Endodermal cell (in vitro differentiated cells): ENCODE measurements around the gene CMTR1. TPM values are rescaled to one million over a fixed set of nuclear protein-coding genes. Genes with fewer than 3 reads are reported as not detected.
A peak's percentile ranks its signal among the peaks of the same experiment; 100 is the strongest.

Experiments used
- DNase-seq: peaks from one replicate; pipeline ENCODE4 v3.0.0-alpha.2; 2017
- H3K27ac ChIP-seq: 2 replicates; pipeline ENCODE4 v1.5.1; 2013; ENCODE audit warnings: mild to moderate bottlenecking, low read depth, low read length, moderate library complexity
- H3K27me3 ChIP-seq: 2 replicates; pipeline ENCODE4 v1.6.1; 2013; ENCODE audit warnings: mild to moderate bottlenecking, low read length, moderate library complexity; ENCODE audit not compliant: insufficient read depth, control insufficient read depth, poor library complexity, severe bottlenecking
- H3K36me3 ChIP-seq: 2 replicates; pipeline ENCODE4 v1.7.0; 2013; ENCODE audit warnings: mild to moderate bottlenecking, low read length, moderate library complexity; ENCODE audit not compliant: control insufficient read depth, insufficient read depth
- H3K4me1 ChIP-seq: one replicate; pipeline ENCODE4 v1.7.0; 2013; ENCODE audit warnings: low read length; ENCODE audit not compliant: control insufficient read depth, insufficient read depth
- H3K4me3 ChIP-seq: 2 replicates; pipeline ENCODE4 v1.5.1; 2013; ENCODE audit warnings: mild to moderate bottlenecking, low read length, moderate library complexity
- H3K9ac ChIP-seq: 2 replicates; pipeline ENCODE4 v1.6.1; 2013; ENCODE audit warnings: mild to moderate bottlenecking, low read length, moderate library complexity; ENCODE audit not compliant: poor library complexity, severe bottlenecking; ENCODE audit errors: extremely low read depth
- H3K9me3 ChIP-seq: 2 replicates; pipeline ENCODE4 v1.6.1; 2013; ENCODE audit warnings: mild to moderate bottlenecking, low read length, moderate library complexity; ENCODE audit not compliant: control insufficient read depth
- H3K27ac Mint-ChIP-seq: 2 replicates; pipeline ENCODE4 v1.8.0; 2020; ENCODE audit warnings: mixed read lengths
- H3K27me3 Mint-ChIP-seq: 2 replicates; pipeline ENCODE4 v1.8.0; 2021; ENCODE audit warnings: mild to moderate bottlenecking, mixed read lengths; ENCODE audit not compliant: insufficient read depth
- H3K36me3 Mint-ChIP-seq: 2 replicates; pipeline ENCODE4 v1.8.0; 2020; ENCODE audit warnings: low read depth, mixed read lengths
- H3K4me1 Mint-ChIP-seq: 2 replicates; pipeline ENCODE4 v1.8.0; 2020; ENCODE audit warnings: mixed read lengths
- H3K4me3 Mint-ChIP-seq: 2 replicates; pipeline ENCODE4 v1.8.0; 2020; ENCODE audit warnings: mild to moderate bottlenecking, moderate library complexity, mixed read lengths
- H3K9me3 Mint-ChIP-seq: 2 replicates; pipeline ENCODE4 v1.8.0; 2020; ENCODE audit warnings: mild to moderate bottlenecking, mixed read lengths
- CTCF ChIP-seq: fragments of 200-600 bp; sonication (generic); conservative IDR thresholded peaks from 2 replicates; pipeline ENCODE4 v1.5.0; 2021; ENCODE audit warnings: antibody characterized with exemption, mild to moderate bottlenecking
- WGBS, 2 experiments: methylation state at CpG; one replicate each; pipeline versions ENCODE4 v1.1.5 to v1.1.7; 2013; ENCODE audit warnings: missing lambda C conversion rate in 2 of 2, mixed read lengths in 1 of 2; ENCODE audit not compliant: insufficient coverage in 1 of 2, insufficient read length in 1 of 2; 5-methylcytosine and 5-hydroxymethylcytosine counted together
- total RNA-seq, 2 donors: library from RNA; stranded (reverse); fragmentation: NEBNext Ultra II Directional in 1 of 2; extraction: Animal tissue kit (Norgen Biotek cat#: 25700) in 1 of 2; gene quantifications; 2 replicates in 1 of 2; 3 replicates in 1 of 2; pipeline ENCODE4 v1.2.1, GENCODE V29; 2021

CMTR1 gene
- total RNA-seq, 2 donors from 2014 or later, result 62.0 to 91.6 TPM

DNA sequence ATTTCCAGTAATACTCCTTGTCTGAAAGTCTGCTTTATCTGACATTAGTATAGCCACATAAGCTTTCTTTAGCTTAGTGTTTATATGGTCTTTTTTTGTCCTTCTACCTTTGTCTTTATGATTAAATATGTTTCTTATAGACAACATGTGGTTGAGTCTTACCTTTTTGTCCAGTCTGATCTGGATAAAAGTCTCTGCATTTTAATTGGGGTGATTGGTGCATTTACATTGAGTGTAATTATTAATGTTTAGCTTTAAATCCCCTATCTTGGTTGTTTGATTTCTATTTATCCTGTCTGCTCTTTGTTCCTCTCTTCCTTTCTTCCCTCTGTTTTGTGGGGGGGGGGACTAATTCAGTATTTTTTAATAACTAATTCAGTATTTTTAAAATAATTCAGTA, 34.7 kb downstream of the CMTR1 start:
- peaks cover 32% of the 10 kb centered on the region for H3K9me3 ChIP-seq
- H3K27me3 ChIP-seq, result no peaks in the 10 kb centered on the region
- peaks cover 74% of the 10 kb centered on the region for H3K36me3 ChIP-seq
- H3K9ac ChIP-seq, result no peak overlapping the region
- Mint-ChIP-seq H3K4me3 (no peak overlapping the region), H3K27ac (no peak overlapping the region), H3K27me3 (no peaks in the 10 kb centered on the region), H3K9me3 (peaks cover 21% of the 10 kb centered on the region), H3K4me1 (no peaks in the 10 kb centered on the region), H3K36me3 (peaks cover 84% of the 10 kb centered on the region)
- DNase-seq, result no peak
- TF ChIP-seq CTCF, result no peak
- peak overlapping the region; percentile 51 for H3K4me3 ChIP-seq
- H3K27ac ChIP-seq, result no peak overlapping the region
- no peaks in the 10 kb centered on the region for H3K4me1 ChIP-seq

GRCh38 chr6:37473364-37474095, 40.5 kb downstream of the CMTR1 start:
- Histone ChIP-seq H3K4me1 (no peaks in the 10 kb centered on the region), H3K27me3 (no peaks in the 10 kb centered on the region), H3K4me3 (no peak overlapping the region), H3K9me3 (peaks cover 8% of the 10 kb centered on the region), H3K36me3 (peaks cover 75% of the 10 kb centered on the region), H3K9ac (no peak overlapping the region), H3K27ac (no peak overlapping the region)
- H3K9me3 Mint-ChIP-seq, result no peaks in the 10 kb centered on the region
- DNase-seq, result peak; percentile 24
- no peaks in the 10 kb centered on the region for H3K4me1 Mint-ChIP-seq
- no peak for TF ChIP-seq CTCF
- H3K27me3 Mint-ChIP-seq, result no peaks in the 10 kb centered on the region
- 92 to 93% methylated on average over 8 of the region's 8 CpGs for WGBS, 2 experiments
- H3K4me3 Mint-ChIP-seq, result no peak overlapping the region
- peaks cover 90% of the 10 kb centered on the region for H3K36me3 Mint-ChIP-seq
- no peak overlapping the region for H3K27ac Mint-ChIP-seq

DNA sequence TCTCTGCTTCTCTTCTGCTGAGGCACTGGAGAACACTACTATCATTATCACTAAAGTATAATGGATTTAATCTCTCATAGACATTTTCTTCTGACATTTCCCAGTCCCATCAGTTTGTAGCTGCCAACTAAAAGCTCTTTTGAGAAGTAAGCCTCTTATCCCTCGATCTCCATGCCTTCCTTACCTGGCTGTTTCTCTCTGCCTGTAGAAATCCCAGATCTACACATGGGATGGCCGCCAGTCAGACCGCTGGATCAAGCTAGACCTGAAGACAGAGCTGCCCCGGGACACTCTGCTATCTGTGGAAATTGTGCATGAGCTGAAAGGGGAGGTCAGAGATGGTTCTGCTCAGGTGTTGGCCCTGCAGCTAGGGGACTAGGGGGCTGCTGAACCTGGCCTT, 41.3 kb downstream of the CMTR1 start:
- peaks cover 6% of the 10 kb centered on the region for H3K9me3 ChIP-seq
- H3K27ac ChIP-seq, result no peak overlapping the region
- DNase-seq, result peak; percentile 17
- no peak overlapping the region for H3K9ac ChIP-seq
- Mint-ChIP-seq H3K27me3 (no peaks in the 10 kb centered on the region), H3K4me3 (no peak overlapping the region), H3K36me3 (peaks cover 90% of the 10 kb centered on the region), H3K4me1 (no peaks in the 10 kb centered on the region), H3K9me3 (no peaks in the 10 kb centered on the region), H3K27ac (no peak overlapping the region)
- no peak for TF ChIP-seq CTCF
- H3K36me3 ChIP-seq, result peaks cover 78% of the 10 kb centered on the region
- H3K4me3 ChIP-seq, result no peak overlapping the region
- 94 to 97% methylated on average over 4 of the region's 4 CpGs for WGBS, 2 experiments
- H3K4me1 ChIP-seq, result no peaks in the 10 kb centered on the region
- H3K27me3 ChIP-seq, result no peaks in the 10 kb centered on the region
